ENCODE data around the gene ZNF684. TPM values are rescaled to one million over a fixed set of nuclear protein-coding genes. Genes with fewer than 3 reads are reported as not detected.

ZNF684 gene
- total RNA-seq, 1 donor from 2014 or later, result 3.9 TPM

GRCh38 chr1:40593449-40594186 lies 62.2 kb downstream of the ZNF684 start:
- no peak for DNase-seq (ENCODE audit: low read depth)
- TF ChIP-seq CTCF (conservative IDR thresholded peaks at IDR 0.05; ENCODE audit: low read depth, low read length), result no peak
- no peak overlapping the region for H3K4me3 ChIP-seq (ENCODE audit: low read depth, low read length)

GRCh38 chr1:40594187-40594531 lies 62.7 kb downstream of the ZNF684 start:
- TF ChIP-seq CTCF (conservative IDR thresholded peaks at IDR 0.05; ENCODE audit: low read depth, low read length), result no peak
- H3K4me3 ChIP-seq (ENCODE audit: low read depth, low read length), result no peak overlapping the region
- DNase-seq (ENCODE audit: low read depth), result no peak

GRCh38 chr1:40595623-40596022 lies 64.2 kb downstream of the ZNF684 start:
- no peak overlapping the region for H3K4me3 ChIP-seq (ENCODE audit: low read depth, low read length)
- no peak for TF ChIP-seq CTCF (conservative IDR thresholded peaks at IDR 0.05; ENCODE audit: low read depth, low read length)
- no peak for DNase-seq (ENCODE audit: low read depth)

Other genes starting within 250 kb of the ZNF684 start
- gene COL9A2, start 214.4 kb upstream of the ZNF684 start, total RNA-seq, result 4.6 and 6.7 TPM in 2 replicates
- gene SMAP2, start 157.9 kb upstream of the ZNF684 start, total RNA-seq, result 4.9 and 11.0 TPM in 2 replicates
- 2.6 and 4.1 TPM in 2 replicates for gene ZFP69B, start 81.2 kb upstream of the ZNF684 start, total RNA-seq
- 0.58 and 2.6 TPM in 2 replicates for gene ZFP69, start 54.3 kb upstream of the ZNF684 start, total RNA-seq
- gene EXO5, start 22.9 kb upstream of the ZNF684 start, total RNA-seq, result 6.9 and 7.3 TPM in 2 replicates
- 1.8 and 4.2 TPM in 2 replicates for gene RIMS3, start 134.0 kb downstream of the ZNF684 start, total RNA-seq
- 42.2 and 50.5 TPM in 2 replicates for gene NFYC, start 160.1 kb downstream of the ZNF684 start, total RNA-seq